DLD1 (cell line): ENCODE measurements around the gene CDH3.
"Not testable (repeated sequence)": the region's sequence is repeated elsewhere in the genome, so short reads cannot be mapped to it uniquely, and the experiment has no call there.

ENCODE experiments used
- in situ Hi-C: cut with HindIII; loops from 2 replicates; pipeline ENCODE4 v1.10.0; 2017; ENCODE audit warnings: low sequenced_read_pairs

CDH3 gene

DNA sequence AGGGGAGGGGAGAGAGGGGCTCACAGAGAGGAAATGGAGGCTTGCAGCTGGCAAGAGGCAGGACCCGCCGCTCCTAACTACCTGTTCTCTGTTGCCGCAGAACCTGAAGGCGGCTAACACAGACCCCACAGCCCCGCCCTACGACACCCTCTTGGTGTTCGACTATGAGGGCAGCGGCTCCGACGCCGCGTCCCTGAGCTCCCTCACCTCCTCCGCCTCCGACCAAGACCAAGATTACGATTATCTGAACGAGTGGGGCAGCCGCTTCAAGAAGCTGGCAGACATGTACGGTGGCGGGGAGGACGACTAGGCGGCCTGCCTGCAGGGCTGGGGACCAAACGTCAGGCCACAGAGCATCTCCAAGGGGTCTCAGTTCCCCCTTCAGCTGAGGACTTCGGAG, 53.0 kb downstream of the CDH3 start:
- in situ Hi-C loops: no loop called here

DNA sequence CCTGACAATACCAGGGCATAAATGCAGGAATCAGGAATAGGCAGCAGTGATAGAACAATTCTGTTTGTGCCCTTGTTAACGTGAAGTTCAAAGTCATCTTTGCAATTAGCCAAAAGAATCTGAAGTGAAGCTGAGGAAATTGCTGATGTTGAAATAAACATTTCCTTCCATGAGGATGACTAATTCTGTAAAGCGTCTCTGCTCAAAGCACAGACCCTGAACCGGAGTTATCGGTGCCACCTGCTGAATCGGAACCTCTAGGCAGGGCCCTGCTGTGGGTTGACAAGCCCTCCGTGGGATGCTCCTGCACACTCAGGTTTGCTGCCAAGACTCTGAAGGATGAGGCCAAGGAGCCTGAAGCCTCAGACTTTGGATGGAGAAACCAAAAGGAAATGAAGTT, 55.0 kb downstream of the CDH3 start:
- in situ Hi-C loops: no loop called here

DNA sequence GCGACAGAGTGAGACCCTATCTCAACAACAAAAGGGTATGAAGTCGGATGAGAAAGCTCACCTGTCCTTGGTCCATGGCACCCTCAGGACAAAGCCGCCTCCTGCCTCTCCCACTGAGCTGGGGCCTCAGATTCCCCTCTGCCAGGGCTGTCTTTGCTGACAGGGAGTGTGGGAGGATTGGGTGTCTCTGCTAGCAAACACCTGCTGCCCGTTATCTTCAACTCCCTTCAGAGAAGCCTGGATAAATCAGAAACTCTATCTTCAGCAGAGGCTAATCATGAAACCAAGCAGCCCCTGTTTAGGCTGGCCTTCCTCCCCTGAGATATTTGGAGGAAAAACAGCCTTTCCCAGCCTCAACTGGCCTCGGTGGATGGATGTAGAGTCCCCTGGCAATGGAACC, 55.7 kb downstream of the CDH3 start:
- in situ Hi-C loops: no loop called here

DNA sequence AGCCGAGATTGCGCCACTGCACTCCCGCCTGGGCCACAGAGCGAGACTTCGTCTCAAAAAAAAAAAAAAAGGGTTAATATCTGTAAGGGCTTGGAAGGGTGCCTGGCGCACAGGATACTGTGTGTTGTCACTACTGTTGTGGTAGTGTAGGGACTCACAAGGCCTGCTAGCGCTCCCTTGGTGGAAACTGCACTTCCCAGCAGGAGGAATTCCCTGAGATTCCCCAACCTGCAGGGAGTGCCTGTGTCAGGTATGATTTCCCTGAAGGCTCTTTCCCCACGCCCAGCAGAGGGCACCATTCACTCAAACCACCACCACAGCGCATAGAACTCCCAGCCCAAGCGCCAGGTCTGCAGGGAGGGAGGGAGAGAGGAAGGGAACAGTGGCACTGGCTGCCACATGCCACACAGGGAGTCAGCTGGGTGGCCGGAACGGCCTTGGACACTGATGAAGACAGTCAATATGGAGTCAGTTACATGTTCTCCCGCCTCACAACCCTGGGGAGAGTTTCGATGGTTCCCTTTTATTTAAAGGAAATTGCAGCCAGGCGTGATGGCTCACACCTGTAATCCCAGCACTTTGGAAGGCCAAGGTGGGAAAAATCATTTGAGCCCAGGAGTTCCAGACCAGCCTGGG, 59.2 kb downstream of the CDH3 start:
- in situ Hi-C loops: no loop called here

DNA sequence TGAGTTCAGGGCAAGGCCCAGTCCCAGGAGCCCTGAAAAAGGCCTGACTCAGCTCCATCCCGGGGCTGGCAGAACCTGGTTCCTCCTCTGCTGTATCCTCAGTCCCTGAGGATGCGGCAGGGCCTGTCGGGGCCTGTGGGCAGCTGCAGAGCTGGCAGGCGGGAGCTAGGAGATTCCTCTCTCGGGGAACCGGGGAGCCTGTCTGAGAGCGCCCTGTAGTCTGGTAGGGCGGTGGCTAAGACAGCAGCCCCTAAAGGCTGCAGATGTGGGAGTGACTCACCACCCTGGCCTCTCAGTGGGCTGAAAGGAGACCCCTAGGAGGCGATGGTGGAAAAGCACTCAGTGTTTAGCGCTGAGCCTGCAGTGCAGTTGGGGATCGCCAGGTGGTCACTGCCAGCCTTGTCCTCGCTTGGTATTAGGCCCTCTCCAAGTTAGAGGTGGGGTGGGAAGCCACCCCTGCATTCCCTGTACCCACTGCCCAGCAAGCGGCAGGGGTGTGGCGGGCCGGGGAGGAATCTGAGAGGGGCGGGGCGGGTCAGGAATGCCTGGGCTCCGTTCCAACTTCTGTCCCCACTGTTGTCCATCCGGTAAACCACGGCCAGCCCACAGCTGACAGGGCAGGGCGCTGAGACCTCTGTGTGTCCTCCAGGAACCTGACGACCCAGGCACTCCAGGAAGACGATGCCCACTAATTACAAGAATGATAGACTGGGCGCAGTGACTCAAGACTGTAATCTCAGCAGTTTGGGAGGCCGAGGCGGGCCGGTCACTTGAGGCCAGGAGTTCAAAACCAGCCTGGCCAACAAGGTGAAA, 62.4 kb downstream of the CDH3 start:
- in situ Hi-C loops: no loop called here

DNA sequence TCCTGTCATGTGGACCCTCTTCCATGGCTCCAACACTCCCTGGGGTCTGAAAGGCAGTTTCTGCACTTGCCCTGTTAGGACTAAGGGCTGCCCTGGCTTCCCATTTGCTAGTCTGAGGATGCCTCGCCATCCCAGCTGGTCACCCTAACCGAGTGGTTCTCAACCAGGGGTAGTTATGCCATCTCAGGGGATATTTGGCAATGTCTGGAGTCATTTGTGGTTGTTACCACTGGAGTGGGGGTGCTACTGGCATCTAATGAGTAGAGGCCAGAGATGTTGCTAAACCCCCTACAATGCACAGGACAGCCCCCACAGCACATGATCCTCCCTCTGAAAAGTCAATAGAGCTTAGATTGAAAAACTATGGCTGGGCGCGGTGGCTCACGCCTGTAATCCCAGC, 65.1 kb downstream of the CDH3 start:
- in situ Hi-C loops: no loop called here

DNA sequence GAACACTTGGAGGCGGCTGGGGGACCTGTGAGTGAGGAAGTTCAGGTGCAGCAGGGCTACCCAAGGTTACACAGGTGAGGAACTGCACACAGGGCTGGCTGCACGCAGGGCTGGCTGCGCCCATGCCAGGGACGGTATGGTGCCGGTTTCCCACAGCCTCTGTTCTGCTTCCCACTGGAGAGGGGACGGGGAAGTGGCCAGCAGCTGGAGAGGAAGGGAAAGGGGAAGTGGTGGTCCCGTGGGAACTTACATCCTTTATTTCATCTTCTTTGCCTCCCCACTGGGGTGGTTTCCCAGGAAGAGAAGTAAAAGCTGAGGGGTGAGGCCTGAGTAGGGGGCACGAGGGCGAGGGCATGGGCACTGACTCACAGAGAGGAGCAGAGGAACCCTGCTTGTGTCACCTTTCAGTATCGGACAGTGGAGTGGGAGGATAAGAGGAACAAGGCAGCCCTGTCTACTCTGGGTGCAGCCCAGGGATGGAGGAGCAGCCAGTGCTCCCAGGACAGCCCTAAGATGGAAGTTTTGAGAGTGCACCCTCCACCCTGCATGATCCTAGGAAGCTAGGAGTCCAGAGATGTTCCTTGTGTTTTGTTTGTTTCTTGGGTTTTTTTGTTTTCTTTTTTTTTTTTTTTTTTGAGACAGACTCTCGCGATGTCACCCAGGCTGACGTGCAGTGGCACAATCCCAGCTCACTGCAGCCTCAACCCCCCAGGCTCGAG, 66.5 kb downstream of the CDH3 start:
- in situ Hi-C loops: no loop called here

DNA sequence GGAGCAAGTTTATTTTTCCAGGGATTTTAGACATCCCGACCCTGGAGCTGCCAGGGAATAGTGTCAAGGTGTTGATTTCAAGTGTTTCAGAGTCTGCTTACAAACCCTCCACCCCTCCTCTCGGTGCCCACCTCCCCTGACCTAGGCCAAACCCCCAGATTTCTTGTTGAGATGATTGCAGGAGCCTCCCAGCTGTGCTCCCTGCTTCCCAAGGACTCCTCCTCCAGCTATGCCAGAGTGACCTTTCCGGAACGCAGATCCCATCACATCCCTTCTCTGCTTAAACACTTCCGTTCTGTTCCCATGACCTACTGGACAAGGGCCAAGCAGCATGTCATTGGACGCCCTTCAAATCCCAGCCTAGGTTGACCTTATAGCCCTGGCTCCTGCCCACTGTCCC, 68.3 kb downstream of the CDH3 start:
- in situ Hi-C loops: no loop called here

DNA sequence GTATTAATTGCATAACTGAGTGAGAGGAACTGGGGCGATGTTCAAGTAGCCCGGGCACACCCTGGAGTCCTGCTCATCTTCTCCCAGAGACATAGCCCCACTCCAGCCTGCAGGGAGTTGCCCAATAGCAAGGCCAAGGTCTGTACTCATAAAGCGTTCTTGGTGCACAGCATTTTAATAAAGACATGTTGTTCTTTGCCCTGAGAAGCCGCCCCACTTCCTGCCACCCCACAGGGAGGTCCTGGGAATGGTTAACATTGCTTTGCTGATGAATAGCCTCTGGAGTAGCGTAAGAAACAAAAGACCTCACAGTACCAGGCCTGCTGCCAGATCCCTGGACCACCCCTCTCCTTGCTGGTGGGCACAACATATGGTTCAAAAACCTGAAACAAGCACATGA, 70.4 kb downstream of the CDH3 start:
- in situ Hi-C loops: no loop called here

DNA sequence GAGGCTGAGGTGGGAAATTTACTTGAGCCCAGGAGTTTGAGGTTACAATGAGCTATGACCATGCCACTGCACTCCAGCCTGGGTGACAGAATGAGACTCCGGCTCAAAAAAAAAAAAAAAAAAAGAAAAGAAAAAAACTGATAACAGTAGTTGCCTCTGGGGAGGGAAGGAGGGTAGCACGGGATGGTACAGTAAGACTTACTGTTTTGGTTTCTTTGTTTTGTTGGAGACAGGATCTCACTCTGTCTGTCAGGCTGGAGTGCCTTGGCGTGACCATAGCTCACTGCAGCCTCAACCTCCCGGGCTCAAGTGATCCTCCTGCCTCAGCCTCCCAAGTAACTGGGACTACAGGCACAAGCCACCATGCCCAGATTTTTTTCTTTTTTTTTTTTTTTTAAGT, 71.4 kb downstream of the CDH3 start:
- in situ Hi-C loops: not testable (repeated sequence)

DNA sequence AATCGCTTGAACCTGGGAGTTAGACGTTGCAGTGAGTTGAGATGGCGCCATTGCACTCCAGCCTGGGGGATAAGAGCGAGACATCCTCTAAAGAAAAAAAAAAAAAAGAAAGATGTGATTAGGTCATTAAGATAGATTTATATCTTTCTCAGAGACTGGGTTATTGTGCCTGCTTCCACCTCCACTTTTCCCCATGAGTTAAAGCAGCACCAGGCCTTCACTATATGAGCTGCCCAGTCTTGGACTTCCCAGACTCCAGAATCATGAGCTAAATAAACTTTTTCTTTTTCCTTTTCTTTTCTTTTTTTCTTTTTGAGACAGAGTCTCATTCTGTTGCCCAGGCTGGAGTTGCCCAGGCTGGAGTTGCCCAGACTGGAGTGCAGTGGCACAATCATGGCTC, 72.6 kb downstream of the CDH3 start:
- in situ Hi-C loops: no loop called here

DNA sequence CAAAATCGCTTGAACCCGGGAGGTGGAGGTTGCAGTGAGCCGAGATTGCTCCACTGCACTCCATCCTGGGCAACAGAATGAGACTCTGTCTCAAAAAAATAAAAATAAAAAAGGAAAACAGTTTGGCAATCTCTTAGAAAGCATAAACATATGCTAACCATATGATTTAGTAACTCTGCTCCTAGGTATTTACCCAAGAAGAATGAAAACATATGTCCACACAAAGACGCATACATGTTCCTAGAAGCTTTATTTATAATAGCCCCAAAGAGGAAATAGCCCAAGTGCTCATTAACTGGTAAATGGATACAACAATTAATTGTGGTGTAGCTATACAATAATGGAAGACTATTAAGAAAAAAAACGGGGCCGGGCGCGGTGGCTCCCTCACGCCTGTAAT, 73.5 kb downstream of the CDH3 start:
- in situ Hi-C loops: no loop called here

DNA sequence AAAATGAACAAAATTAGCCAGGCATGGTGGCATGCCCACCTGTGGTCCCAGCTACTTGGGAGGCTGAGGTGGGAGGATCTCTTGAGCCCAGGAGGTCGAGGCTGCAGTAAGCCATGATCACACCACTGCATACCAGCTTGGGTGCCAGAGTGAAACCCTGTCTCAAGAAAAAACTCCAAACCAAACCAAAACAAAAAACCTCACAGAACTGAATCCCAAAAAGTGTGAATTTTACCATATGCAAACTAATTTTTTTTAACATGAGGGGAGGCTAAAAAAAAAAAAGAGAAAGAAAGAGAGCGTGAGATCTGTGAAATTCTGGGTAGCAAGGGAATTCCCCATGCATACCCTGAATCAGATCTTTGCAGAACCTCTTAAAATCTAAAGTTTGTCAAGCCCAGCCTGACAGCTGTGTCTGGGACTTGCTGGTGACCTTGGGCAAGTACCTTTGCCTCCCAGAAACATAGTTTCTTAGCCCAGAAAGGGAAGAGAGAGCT, 74.9 kb downstream of the CDH3 start:
- in situ Hi-C loops: loop anchor here (10.0 kb wide), 1 partner anchor 145 kb away; no protein-coding TSS in a partner anchor

DNA sequence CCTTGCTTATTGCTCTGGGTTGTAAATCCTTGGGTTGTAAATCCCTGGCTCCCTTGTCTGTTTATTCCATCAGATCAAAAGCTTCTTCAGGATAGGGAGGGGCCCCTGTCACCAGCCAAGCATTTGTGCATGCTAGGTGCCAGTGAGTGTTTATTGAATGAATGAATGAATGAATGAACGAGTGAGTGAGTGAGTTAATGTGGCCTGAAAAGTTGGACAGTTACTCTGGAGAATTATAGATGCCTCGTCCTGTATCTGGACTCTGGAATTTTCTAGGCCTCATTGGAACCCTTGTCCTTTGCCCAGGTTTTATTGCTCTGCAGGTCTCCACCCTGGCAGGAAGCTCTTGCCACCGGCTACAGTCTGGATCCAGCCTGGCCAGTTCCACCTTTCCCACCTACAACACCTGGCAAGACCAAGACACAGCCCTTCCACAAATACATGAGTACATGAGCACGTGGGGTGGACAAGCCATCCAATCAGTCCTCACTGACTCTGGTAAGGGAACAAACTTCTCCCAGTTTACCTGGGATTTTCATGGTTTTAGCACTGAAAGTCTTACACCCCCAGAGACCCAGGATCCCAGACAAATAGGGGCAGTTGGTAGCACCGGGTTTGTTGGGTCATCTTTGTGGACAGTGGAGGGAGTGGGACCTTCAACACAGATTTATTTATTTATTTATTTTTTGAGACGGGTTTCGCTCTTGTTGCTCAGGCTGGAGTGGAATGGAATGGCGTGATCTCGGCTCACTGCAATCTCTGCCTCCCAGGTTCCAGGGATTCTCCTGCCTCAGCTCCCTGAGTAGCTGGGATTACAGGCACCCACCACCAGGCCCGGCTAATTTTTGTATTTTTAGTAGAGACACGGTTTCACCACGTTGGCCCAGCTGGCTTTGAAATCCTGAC, 77.3 kb downstream of the CDH3 start:
- in situ Hi-C loops: loop anchor here (10.0 kb wide), 1 partner anchor 148 kb away; no protein-coding TSS in a partner anchor

DNA sequence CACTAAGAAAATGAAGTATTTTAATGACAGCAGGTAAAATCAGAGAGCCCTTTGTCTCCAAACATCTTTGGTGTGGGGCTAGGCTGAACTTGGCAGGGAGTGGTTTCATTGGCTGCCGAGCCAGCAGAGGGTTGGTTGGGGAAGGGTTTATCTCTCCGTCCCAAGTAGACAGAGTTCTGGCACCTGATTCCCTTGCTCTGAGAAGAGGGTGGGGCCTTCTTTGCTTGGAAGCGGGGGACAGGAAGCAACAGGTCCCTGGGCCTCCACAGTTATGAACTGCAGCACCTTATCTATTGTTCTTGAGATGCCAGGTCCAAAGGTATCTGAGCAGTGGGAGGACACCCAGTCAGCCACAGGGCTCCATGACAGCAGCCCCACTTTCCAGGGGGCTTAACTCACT, 79.7 kb downstream of the CDH3 start:
- in situ Hi-C loops: loop anchor here (10.0 kb wide), 1 partner anchor 150 kb away; no protein-coding TSS in a partner anchor

DNA sequence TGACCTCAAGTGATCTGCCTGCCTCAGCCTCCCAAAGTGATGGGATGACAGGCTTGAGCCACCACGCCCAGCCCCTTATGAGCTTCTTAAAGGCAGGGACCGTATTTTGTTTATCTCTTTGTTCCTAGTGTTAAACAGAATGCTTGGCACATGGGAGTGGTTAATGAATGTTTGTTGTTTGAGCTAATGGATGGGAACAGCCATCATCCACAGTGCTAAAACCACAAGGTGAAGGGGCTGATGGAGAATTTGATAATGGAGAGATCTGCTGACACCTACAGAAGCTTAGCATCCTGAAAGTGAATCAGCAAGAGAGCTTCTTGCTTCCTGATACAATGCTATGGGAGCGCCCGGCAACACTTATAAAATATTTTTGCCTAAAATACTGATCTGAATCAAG, 83.4 kb downstream of the CDH3 start:
- in situ Hi-C loops: loop anchor here (10.0 kb wide), 1 partner anchor 154 kb away; no protein-coding TSS in a partner anchor

DNA sequence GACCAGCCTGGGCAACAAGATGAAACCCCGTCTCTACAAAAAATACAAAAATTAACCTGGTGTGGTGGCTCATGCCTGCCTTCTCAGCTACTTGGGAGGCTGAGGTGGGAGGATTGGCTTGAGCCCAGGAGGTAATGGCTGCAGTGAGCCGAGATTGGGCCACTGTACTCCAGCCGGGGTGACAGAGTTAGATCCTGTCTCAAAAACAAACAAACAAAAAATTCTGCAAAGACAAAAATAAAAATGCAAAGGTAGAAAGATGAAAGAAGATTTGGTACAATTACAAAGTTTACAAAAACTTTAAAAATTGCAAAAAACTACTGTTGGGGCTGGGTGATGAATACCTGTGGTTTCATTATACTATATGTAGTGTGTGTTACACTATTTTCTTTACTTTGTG, 86.5 kb downstream of the CDH3 start:
- in situ Hi-C loops: no loop called here

DNA sequence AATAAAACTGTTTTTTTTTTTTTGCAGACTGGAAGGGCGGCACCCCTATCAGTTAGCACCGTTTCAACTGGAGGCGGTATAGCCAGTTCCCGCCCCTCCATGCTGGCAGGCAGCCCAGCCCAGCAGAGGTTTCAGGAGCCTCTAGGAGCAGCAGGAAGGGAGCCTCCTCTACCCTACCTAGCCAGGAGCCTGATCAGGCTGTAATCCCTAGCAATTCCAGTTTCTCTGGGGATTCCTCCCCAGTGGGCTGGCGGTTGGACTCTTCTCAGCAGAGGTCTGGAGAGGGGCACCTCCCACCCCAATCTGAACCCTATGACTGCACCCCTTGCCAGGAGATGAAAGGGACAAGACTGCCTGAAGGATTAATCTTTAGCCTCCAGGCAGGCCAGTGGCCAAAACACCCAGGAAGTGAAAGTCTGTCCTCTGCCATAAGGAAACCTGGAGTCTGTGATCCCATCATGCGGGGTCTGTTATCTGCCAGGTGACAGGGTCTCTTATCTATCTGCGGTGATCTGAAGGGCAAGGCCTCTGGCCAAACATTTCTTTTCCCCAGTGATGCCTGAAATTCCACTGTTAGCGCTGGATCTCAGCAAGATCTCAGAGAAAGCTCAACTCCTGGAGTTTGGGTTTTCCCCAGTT, 87.1 kb downstream of the CDH3 start:
- in situ Hi-C loops: no loop called here

DNA sequence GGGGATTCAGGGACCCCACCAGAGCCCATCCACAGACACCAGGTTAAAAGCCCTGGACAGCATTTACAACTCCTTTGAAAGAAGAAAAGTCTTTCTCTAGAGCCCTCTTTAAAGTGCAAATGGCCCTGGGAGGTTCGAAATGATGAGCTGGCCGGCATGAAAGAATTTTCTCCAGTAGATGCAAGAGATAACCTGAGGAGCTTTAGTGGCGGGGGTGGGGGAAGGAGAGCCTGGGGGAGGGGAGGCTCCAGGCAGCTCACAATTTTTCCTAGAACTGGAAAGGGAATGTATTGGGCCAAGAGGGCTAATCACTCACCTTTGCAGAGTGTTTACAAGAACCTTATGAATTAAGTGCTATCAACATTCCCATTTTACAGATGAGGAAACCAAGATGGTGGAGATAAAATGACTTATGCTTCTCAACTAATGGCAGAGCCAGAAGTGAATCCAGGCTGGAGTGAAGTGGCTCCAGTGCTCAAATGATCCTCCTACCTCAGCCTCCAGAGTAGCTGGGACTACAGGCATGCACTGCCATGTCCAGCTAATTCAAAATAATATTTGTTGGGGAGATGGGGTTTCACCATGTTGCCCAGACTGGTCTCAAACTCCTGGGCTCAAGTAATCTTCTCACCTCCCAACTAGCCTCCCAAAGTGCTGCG, 87.8 kb downstream of the CDH3 start:
- in situ Hi-C loops: no loop called here

DNA sequence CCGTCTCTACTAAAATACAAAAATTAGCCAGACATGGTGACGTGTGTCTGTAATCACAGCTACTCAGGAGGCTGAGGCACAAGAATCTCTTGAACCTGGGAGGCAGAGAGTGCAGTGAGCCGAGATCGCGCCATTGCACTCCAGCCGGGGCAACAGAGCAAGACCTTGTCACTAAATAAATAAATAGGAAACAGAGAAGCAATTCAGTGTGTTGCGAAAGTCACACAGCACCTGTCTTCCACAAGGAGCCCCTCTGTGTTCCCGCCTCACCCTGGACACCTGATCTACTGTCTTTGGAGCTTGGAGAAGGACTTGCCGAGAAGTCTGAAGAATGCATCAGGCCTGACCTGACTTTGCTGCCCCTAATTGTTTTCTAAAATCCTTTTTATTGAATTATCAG, 88.5 kb downstream of the CDH3 start:
- in situ Hi-C loops: no loop called here
